Sciatic nerve (tissue), 2 donors: ENCODE data around the gene GTPBP6. TPM values are rescaled to one million over a fixed set of nuclear protein-coding genes. Genes with fewer than 3 reads are reported as not detected.
"Not testable (repeated sequence)": the region's sequence is repeated elsewhere in the genome, so short reads cannot be mapped to it uniquely, and the experiment has no call there.

ENCODE experiments used
- ATAC-seq: fragments of 200-7000 bp; cut with Tn5 transposase; one replicate; pipeline ENCODE4 v1.9.1; 2020; ENCODE audit warnings: mild to moderate bottlenecking, moderate library complexity
- DNase-seq: peaks from one replicate; pipeline ENCODE4 v3.0.0-alpha.2; 2020; ENCODE audit warnings: low spot score
- intact Hi-C: fragments of 100-400 bp; cut with DNase I; formaldehyde crosslinking; loops from one replicate; pipeline ENCODE4 v1.14.2; 2022
- total RNA-seq: library from RNA; stranded (reverse); fragmentation: NEBNext Ultra II Directional; extraction: Animal tissue kit (Norgen Biotek cat#: 25700); gene quantifications from one replicate; pipeline ENCODE4 v1.2.1, GENCODE V29; 2021
- donor health status: DM: no; HTN: no; CAD: no.
- donor health status: DM: no; HTN: no; CAD: no.

The GTPBP6 gene
- total RNA-seq, 1 donor from 2014 or later = 43.1 TPM

- ATAC-seq (no peak), DNase-seq (no peak)
- intact Hi-C loops = no loop called here
Measured at GRCh38 chrX:338836-339400, 20.3 kb upstream of the GTPBP6 start.

GRCh38 chrX:338281-338835, 19.8 kb upstream of the GTPBP6 start:
- intact Hi-C loops = no loop called here
- ATAC-seq = peak; percentile 22
- DNase-seq = no peak

DNA sequence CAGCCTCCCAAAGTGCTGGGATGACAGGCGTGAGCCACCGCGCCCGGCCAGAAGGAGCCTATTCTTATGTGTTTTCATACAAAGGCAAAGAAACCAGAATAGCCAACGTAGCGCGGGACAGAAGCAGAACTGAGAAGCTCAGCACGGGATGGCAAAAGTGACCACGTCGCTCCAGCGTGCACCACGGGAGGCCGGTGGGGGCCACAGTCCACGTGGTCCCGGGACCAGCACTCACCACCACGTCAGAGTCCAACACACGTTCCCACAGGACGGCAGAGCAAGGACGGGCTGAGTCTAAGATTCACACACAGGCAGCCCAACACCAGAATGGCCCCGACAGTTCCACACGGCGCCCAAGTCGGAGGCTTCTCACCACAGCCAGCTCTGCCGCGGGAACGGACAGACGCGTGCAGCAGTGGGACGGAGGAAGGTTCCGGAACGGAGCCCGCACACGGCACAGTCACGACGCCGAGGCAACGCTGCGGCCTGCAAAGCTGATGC, 18.8 kb upstream of the GTPBP6 start:
- intact Hi-C loops = no loop called here
- ATAC-seq (no peak), DNase-seq (no peak)

- DNase-seq (peak; percentile 48), ATAC-seq (no peak)
- intact Hi-C loops = no loop called here
Measured at GRCh38 chrX:336227-336626, 17.6 kb upstream of the GTPBP6 start.

DNA sequence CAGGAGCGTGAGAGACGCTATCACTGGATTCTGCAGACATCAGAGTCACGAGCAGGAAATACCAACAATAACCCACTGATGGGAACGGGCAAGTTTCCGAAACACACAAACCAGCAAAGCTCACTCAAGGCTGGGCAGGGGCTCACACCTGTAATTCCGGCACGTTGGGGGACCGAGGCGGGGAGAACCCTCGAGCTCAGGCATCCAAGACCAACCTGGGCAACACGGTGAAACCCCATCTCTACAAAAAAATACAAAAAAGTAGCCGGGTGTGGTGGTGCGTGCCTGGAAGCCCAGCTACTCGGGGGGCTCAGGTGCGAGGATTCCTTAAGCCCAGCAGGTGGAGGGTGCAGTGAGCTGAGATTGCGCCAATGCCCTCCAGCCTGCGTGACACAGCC, 17.2 kb upstream of the GTPBP6 start:
- DNase-seq (peak; percentile 31), ATAC-seq (no peak)
- intact Hi-C loops = no loop called here

DNA sequence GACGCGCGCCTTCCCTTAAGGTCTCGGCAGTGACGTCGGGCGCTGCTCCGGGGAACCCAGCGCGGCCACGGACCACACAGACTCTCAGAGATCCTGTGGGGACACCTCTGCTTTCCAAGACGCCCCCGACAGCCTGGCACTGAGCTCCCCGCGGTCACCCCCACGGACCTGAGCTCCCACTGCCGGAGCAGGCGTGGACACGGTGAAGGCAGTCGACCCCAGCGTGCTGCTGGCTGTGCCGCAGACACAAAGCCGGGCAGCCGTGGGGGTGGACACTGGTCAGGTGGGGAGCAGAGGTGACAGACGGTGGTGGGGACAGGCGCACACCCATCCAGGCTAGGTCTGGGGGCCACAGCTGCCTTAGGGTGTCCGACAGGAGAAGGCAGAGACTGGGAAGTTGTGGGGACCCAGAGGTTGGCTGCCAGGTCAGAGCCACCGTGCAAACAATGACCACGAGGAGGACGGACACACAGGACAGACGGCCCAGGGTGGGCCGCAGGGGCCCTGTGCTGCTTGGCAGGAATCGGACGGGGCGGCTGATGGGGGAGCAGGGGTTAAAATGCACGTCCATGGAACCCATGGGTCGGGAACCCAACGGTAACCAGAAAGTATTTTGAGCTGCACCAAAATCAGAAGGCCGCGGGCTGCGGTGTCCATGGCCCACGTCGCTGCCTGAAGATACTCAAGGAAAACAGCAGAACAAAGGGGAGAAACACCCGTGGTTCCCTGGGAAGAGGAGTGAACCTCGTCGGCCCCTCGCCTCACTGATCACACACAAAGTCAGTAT, 16.6 kb upstream of the GTPBP6 start:
- DNase-seq (peak; percentile 53), ATAC-seq (no peak)
- intact Hi-C loops = no loop called here

DNA sequence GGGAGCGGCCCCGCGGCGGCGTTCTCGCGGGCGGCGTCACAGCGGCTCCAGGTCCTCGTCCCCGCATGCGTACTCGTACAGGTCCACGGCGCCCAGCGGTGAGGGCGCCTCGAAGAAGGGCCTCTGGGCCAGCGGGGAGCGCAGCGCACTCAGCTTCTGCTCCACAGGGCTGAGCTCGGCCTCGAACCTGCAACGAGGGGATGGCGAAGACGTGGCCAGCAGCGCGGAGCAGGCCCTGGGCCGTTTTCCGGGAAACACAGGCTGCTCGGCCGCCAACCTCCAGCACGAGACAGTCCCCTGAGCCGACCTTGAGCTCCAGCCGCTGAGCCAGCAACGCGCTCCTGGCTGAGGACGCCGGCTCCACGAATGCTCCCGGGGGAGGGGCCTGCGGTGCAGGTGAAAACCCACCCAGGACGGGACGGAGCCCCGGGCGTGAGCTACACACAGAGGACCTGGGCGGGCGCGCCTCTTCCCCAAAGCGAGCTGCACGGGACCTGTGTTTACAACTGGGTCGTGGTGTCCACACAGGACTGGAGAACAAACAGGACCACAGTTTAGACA, 15.8 kb upstream of the GTPBP6 start:
- DNase-seq (peak; percentile 58), ATAC-seq (no peak)
- intact Hi-C loops = no loop called here

GRCh38 chrX:333611-334311, 15.2 kb upstream of the GTPBP6 start:
- DNase-seq = no peak
- intact Hi-C loops = no loop called here
- ATAC-seq = no peak

- intact Hi-C loops = no loop called here
- ATAC-seq (no peak), DNase-seq (no peak)
Measured at GRCh38 chrX:332916-333610, 14.5 kb upstream of the GTPBP6 start.

DNA sequence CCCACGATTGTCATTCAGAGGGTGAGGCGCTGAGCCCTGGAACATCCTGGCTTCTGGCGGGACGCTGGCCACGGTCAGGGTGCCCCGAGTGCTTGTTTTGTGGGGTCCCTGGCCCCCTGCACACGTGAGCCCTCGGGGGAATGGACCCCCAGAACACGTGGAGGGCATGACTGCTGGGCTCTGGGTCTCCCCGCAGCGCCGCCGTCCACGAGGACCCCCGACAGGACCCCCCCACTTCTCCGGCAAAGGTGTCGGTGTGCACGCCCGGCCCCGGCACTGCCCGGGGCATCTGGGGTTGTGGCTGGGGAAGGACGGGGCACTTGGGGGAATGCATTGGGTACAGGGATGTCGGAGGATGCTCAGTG, 13.9 kb upstream of the GTPBP6 start:
- DNase-seq (no peak), ATAC-seq (peak; percentile 8)
- intact Hi-C loops = no loop called here

DNA sequence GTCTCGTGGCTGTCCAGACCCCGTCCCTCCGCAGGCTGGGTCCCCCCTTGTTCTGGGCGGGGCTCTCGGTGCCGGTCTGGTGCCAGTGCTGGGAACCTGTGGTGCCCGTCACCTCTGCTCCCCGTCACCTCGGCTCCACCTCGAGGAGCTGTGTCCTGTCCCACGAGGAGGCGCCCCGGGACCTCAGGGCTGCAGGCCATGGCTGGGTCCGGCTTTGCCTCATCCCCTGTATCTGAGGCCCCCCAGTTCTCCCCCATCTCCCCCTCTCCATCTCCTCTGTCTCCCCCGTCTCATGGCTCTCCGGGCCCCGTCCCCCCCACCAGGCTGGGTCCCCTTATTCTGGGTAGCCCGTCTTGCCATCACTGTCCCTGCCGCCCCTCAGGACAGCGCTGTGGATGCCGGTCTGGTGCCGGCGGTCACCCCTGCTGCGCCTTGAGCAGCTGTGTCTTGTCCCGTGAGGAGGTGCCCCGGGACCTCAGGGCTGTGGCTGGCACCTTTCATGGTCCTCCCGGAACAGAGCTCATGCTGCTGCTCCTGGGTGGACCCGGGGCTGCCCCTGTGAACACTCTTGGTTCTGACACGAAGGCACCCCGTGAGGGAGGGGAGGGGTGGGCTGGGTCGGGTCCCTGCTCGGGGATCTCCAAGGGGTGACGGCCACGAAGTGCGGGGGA, 13.4 kb upstream of the GTPBP6 start:
- peak; percentile 10 for ATAC-seq

DNA sequence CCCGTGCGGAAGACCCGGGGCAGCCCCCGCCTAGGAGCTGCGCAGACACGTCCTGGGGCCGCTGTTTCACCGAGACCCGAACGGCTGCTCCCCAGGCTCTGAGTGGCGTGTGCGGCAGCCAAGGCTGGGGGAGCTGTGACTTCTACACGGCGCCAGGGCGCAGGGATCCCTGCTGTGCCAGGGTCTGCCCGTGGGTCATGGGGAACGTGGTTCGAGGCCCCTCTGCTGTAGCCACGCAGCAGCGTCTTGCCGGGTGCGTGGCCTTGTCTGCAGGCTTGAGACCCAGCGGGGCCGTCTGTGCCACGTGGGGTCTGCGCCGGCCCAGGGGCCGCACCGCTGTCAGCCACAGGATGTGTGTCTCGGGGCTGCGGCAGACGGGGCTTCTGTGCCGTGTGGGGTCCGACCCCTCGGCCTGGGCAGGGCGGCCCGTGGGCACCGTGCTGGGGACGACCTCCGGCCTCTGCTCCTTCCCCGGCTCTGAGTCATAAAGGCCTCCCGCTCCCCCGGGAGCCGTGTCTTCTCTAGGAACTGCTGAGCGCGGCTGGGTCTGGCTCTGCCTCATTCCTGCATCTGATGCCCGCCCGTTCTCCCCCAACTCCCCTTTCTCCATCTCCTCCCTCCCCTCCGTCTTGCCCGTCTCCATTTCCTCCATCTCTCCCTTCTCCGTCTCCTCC, 12.7 kb upstream of the GTPBP6 start:
- ATAC-seq (peak; percentile 34), DNase-seq (peak; percentile 58)
- intact Hi-C loops = no loop called here

More for the DNA sequence above, 13.4 kb upstream of the GTPBP6 start:
- intact Hi-C loops = no loop called here
- DNase-seq = no peak

DNA sequence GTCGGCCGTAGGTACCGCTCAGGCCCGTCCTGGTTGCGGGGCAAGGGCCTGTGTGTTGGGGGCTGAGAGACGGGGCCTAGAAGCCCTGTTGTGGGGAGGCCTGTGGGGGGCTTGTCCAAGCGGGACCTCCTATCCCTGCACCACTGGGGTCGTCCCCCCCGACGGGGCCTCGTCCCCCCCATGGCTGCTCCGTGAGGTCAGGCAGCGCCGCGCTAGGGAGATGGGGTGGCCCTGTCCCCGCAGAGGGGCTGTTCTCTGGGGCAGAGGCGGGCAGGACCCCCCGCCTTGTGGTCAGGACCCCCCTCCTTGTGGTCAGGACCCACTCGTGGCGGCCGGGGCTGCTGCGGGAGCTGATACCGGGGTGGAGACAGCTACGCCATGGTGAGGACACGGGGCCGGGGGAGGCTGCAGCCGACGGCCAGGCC, 12.1 kb upstream of the GTPBP6 start:
- intact Hi-C loops = no loop called here
- peak; percentile 53 for DNase-seq
- ATAC-seq = no peak

- DNase-seq = peak; percentile 50
- intact Hi-C loops, ATAC-seq: not testable (repeated sequence)
Measured at GRCh38 chrX:330141-330725, 11.6 kb upstream of the GTPBP6 start.

GRCh38 chrX:329291-329910, 10.8 kb upstream of the GTPBP6 start:
- DNase-seq = peak; percentile 43
- intact Hi-C loops = no loop called here
- ATAC-seq = no peak

GRCh38 chrX:327660-328126, 9.1 kb upstream of the GTPBP6 start:
- ATAC-seq (no peak), DNase-seq (peak; percentile 53)
- intact Hi-C loops = no loop called here

DNA sequence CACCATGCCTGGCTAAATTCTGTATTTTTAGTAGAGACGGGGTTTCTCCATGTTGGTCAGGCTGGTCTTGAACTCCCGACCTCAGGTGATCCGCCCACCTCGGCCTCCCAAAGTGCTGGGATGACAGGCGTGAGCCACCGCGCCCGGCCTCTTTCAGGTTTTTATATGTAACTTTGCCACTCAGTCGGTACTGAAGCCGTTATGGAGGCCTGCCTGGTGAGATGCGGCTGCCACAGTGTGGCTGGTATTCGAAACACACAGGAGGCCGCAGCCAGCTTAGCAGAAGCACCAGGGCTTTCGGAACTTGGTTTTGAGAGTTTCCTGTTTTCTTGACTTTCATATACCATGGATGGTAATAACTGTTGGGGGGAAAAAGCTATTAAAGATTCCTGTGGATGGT, 6.1 kb upstream of the GTPBP6 start:
- ATAC-seq, intact Hi-C loops: not testable (repeated sequence)
- DNase-seq = peak; percentile 46
